Chondrocyte (in vitro differentiated cells): ENCODE data around the gene ALPK1. TPM values are rescaled to one million over a fixed set of nuclear protein-coding genes. Genes with fewer than 3 reads are reported as not detected.

ENCODE experiments used
- DNase-seq: peaks from one replicate; pipeline ENCODE4 v3.0.0; 2021; ENCODE audit warnings: mixed read lengths, low spot score
- H3K27ac Mint-ChIP-seq: one replicate; pipeline ENCODE4 v1.8.0; 2021; ENCODE audit warnings: mild to moderate bottlenecking, moderate library complexity, mixed read lengths; ENCODE audit not compliant: unreplicated experiment
- H3K27me3 Mint-ChIP-seq: 2 replicates; pipeline ENCODE4 v1.8.0; 2021; ENCODE audit warnings: low read depth, mixed read lengths
- H3K36me3 Mint-ChIP-seq: 2 replicates; pipeline ENCODE4 v1.8.0; 2021; ENCODE audit warnings: low read depth, mixed read lengths
- H3K4me1 Mint-ChIP-seq: 2 replicates; pipeline ENCODE4 v1.8.0; 2021; ENCODE audit warnings: low read depth, mild to moderate bottlenecking, mixed read lengths
- H3K4me3 Mint-ChIP-seq: one replicate; pipeline ENCODE4 v1.8.0; 2021; ENCODE audit warnings: mild to moderate bottlenecking, moderate library complexity, mixed read lengths; ENCODE audit not compliant: unreplicated experiment
- H3K9me3 Mint-ChIP-seq: 2 replicates; pipeline ENCODE4 v1.8.0; 2021; ENCODE audit warnings: low read depth, mixed read lengths
- CTCF ChIP-seq: fragments of 200-600 bp; sonication (generic); IDR thresholded peaks from 2 replicates; pipeline ENCODE4 v1.5.0; 2021; ENCODE audit warnings: antibody characterized with exemption, mild to moderate bottlenecking, moderate library complexity
- total RNA-seq: library from RNA; stranded (reverse); gene quantifications from 3 replicates; pipeline ENCODE4 v1.2.1, GENCODE V29; 2021

ALPK1 gene
- total RNA-seq, 1 donor from 2014 or later: 6.5 TPM

GRCh38 chr4:112316360-112316759, 19.2 kb downstream of the ALPK1 start:
- H3K9me3 Mint-ChIP-seq: no peaks in the 10 kb centered on the region
- no peak overlapping the region for H3K27ac Mint-ChIP-seq
- no peak overlapping the region for H3K4me3 Mint-ChIP-seq
- DNase-seq: no peak
- H3K4me1 Mint-ChIP-seq: no peaks in the 10 kb centered on the region
- peaks cover 8% of the 10 kb centered on the region for H3K36me3 Mint-ChIP-seq
- peaks cover 2% of the 10 kb centered on the region for H3K27me3 Mint-ChIP-seq
- TF ChIP-seq CTCF: no peak

- Mint-ChIP-seq H3K36me3 (peaks cover 8% of the 10 kb centered on the region), H3K4me1 (peaks cover 3% of the 10 kb centered on the region), H3K9me3 (no peaks in the 10 kb centered on the region), H3K4me3 (no peak overlapping the region), H3K27ac (no peak overlapping the region), H3K27me3 (peaks cover 5% of the 10 kb centered on the region)
- TF ChIP-seq CTCF: no peak
- no peak for DNase-seq
These were observed 21.3 kb downstream of the ALPK1 start for GRCh38 chr4:112318239-112319142.

- Mint-ChIP-seq H3K27me3 (peaks cover 5% of the 10 kb centered on the region), H3K4me3 (no peak overlapping the region), H3K9me3 (no peaks in the 10 kb centered on the region), H3K36me3 (peaks cover 8% of the 10 kb centered on the region), H3K4me1 (peaks cover 3% of the 10 kb centered on the region), H3K27ac (no peak overlapping the region)
- TF ChIP-seq CTCF: peak; percentile 98
- no peak for DNase-seq
These were observed 24.9 kb downstream of the ALPK1 start for GRCh38 chr4:112321776-112322684.

- Mint-ChIP-seq H3K27me3 (peaks cover 5% of the 10 kb centered on the region), H3K4me1 (peaks cover 3% of the 10 kb centered on the region), H3K4me3 (no peak overlapping the region), H3K36me3 (peaks cover 6% of the 10 kb centered on the region), H3K27ac (no peak overlapping the region), H3K9me3 (no peaks in the 10 kb centered on the region)
- TF ChIP-seq CTCF: no peak
- DNase-seq: no peak
These were observed 25.7 kb downstream of the ALPK1 start for GRCh38 chr4:112322866-112323265.

- no peak overlapping the region for H3K4me3 Mint-ChIP-seq
These were observed 28.4 kb downstream of the ALPK1 start for GRCh38 chr4:112325530-112325929.

More at GRCh38 chr4:112325530-112325929, 28.4 kb downstream of the ALPK1 start:
- Mint-ChIP-seq H3K27ac (no peak overlapping the region), H3K27me3 (peaks cover 5% of the 10 kb centered on the region), H3K36me3 (peaks cover 6% of the 10 kb centered on the region), H3K4me1 (peaks cover 3% of the 10 kb centered on the region), H3K9me3 (no peaks in the 10 kb centered on the region)
- no peak for TF ChIP-seq CTCF
- DNase-seq: no peak
